GM12872 (cell line): ENCODE measurements around the gene CEP131.

Experiments used
- TF ChIP-seq, protein P1 (sequence below): IDR thresholded peaks from 3 replicates; pipeline ENCODE4 v1.5.1; 2011; ENCODE audit warnings: low read depth, mild to moderate bottlenecking, low read length, moderate library complexity; ENCODE audit not compliant: insufficient read depth

The CEP131 gene

DNA sequence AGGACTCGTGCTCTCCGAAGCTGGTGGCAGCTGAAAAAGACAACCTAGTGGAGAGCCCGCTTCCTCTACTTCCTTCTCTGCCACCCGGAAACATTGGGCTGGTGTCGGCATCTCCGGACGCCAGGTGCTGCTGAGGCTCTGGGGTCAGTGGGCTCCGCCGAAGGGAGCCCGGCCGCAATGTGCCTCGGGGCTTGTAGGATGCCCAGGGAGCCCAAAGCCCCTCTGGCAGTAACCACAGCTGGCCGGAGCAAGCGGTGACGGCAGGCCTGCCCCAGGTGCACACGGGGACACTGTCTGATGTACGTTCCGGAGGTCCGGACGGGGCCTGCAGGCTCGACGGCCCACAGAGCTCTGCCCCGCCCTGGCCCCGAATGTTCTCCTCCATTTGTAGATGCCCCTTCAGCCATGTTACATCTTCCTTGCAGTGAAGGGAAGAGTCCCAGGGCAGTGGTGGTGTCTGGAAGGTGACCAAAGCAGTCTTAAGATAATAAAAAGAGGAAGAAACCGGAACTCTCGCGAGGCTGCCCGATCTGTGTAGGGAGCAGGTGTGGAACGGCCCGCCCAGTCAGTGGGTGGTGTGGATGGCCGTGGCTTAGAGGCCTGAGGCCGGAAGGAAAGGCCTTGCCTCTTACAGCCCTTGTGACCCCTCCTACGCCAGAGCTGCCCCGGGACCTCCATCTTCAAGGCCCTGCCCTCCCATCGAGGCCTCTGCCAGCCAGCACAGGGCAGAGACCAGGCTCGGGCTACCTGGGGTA lies 39.0 kb upstream of the CEP131 start:
- TF ChIP-seq, protein P1, sequence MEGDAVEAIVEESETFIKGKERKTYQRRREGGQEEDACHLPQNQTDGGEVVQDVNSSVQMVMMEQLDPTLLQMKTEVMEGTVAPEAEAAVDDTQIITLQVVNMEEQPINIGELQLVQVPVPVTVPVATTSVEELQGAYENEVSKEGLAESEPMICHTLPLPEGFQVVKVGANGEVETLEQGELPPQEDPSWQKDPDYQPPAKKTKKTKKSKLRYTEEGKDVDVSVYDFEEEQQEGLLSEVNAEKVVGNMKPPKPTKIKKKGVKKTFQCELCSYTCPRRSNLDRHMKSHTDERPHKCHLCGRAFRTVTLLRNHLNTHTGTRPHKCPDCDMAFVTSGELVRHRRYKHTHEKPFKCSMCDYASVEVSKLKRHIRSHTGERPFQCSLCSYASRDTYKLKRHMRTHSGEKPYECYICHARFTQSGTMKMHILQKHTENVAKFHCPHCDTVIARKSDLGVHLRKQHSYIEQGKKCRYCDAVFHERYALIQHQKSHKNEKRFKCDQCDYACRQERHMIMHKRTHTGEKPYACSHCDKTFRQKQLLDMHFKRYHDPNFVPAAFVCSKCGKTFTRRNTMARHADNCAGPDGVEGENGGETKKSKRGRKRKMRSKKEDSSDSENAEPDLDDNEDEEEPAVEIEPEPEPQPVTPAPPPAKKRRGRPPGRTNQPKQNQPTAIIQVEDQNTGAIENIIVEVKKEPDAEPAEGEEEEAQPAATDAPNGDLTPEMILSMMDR = no peak

DNA sequence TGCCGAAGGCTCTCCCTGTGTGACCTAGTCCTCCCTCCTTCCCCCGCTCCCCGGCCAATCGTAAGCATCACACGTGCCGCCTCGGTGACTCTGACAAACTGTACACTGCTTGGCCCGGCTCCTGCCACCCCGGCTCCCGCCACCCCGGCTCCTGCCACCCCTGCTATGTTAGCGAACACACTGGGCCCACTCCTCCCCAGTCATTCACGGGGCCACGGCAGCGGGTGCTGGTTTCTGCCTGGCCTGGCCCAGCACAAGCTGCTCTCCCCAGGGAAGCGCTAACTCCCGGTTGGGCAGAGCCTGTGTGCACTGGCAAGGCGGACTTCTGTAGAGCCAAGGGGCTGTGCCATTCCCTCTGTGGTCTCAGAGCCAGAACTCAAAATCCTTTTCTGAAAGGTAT lies 38.3 kb upstream of the CEP131 start:
- TF ChIP-seq, protein P1 = no peak

DNA sequence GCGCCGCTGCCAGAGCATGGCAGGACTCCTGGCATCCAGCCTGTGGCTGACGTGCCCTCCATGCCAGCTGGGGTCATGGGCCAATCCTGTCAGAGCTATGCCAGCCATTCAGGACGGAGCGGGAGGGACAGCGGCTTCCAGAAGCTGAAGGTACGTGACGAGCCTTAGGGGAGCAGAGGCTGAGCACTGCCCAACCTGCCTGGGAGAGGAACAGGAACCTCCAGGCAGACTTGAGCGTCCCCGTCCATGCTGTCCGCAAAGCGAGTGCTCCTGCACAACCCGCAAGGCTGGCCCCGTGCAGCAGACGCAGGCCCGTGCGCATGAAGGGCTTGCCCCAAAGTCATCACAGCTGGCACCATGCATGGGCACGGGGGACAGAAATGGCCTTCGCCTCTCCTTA lies 37.9 kb upstream of the CEP131 start:
- TF ChIP-seq, protein P1 = no peak

DNA sequence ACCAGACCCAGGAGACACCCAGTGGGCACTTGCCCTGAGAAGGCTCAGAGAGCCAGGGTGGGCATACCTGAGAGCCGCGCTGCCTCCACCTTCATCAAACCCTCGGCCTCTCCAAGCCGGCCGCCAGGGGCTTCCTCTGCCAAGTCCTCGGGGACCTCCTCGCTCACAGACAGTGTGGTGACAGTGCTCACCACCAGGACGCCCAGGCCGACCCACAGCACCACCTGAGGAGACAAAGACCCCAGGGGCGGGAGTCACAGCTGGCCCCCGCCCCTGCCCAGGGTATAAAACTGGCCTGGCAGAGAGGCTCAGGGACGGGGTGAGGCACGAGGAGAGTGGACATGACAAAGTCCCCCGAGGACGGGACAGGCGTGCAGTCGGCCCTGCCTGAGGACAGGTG lies 37.4 kb upstream of the CEP131 start:
- TF ChIP-seq, protein P1 = no peak

DNA sequence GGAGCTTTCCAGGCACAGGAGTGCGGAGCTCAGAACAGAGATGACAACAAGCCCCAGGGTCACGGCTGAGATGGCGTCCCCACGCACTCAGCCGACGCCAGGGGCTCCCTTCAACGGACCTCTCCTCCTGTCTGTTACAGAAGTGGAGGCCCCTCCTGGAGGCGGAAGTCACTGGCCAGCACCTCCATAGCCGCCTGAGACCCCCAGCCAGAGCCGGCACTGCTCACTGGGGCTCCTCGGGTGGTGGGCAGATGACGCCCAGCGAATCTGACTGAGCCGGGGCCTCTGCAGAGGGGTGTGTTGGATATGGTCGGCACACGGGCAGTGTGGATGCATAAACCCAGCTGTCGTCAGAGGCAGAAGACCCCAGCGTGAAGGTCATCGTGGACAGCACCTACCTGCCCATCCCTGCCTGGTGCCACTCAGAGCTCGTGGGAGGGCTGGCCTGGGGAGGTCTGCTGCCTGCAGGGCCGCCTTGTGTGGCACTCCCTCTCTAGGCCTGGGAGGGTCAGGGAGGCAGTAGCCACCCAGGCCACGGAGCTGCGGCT lies 36.4 kb upstream of the CEP131 start:
- TF ChIP-seq, protein P1 = no peak

DNA sequence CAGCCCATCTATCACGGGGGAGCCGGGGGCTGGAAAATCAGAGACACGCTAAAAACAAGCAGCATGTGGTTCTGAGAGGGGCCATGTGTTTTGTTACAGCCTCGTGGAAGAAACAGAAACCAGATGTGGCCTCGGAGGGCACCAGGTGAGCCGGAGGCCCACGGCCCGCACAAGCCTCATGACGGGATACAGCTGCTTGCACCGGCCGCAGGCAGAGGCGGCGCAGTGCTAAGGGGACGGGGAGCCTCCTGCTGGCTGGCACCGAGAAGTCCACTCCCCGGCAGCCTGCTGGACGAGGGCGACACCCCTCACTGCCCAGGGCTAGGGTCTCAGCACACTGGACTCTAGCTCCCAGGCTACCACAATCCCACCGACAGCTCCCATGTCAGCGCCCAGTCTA lies 35.5 kb upstream of the CEP131 start:
- TF ChIP-seq, protein P1 = no peak

DNA sequence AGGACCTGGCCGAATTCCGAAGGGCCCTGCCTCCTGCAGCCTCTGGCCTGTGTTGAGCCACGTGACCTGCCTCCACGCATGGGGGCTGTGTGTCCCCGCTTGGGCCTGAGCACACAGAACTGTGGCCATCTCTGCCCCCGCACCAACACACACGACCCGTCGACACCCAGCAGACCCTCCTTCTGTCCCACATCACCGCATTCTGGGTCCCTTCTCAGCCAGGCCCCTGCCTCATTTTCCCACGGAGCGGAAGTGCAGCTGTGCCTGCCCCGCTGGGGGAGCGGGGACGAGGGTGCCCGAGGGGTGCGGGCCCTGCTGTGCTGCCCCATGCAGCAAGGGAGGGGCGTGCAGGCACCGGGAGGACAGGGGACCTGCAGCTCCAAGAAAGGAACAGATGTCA lies 34.8 kb upstream of the CEP131 start:
- TF ChIP-seq, protein P1 = no peak
